Measurements from ENCODE around the gene CRYBB1.

Gene CRYBB1

DNA sequence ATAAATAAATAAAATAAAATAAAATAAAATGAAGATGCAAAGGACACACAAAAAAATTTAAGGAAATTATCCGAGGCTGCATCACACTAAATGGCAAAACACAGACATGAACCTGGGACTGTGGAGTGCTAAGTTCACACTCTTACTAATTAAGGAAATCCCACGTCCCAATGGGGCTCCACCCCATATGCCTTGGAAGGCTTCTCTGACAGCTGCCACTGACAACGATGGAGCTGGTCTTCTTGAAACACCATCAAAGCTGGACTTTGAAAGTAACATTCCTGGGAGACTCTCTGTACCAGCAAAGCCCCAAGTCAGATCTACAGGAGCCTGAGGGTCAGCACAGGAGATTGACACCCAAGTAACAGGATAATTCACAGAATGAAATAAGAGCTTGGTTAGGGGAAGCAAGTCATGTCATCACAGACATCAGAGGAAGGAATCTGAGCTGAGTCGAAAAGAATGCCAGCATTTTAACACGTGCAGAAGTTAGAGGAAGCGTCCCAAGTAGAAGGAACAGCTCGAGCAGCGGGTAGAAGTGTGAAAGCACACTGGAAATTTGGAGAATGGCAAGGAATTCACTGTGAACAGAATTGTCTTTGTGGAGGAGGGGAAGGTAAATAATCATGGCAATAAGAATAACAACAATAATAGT is 41.7 kb downstream of the CRYBB1 start:
- no peak overlapping the region for H2BK12ac ChIP-seq (ENCODE audit: low read length)
- H4K91ac ChIP-seq (ENCODE audit: low read depth, low read length): no peak overlapping the region
- H3K9me3 ChIP-seq (ENCODE audit: insufficient read depth, low read depth, low read length): no peaks in the 10 kb centered on the region
- no peak overlapping the region for H3K27ac ChIP-seq (ENCODE audit: low read depth, low read length)
- H4K12ac ChIP-seq (ENCODE audit: low read depth, low read length): no peak overlapping the region
- H2BK5ac ChIP-seq (ENCODE audit: low read depth, low read length, poor library complexity): no peak overlapping the region
- no peaks in the 10 kb centered on the region for H3K79me2 ChIP-seq (ENCODE audit: control insufficient read depth, insufficient read depth, low read length, poor library complexity)
- peaks cover 0 to 2% of the 10 kb centered on the region in 2 experiments for H3K4me1 ChIP-seq (ENCODE audit: control insufficient read depth in 1 of 2, insufficient read depth in 2 of 2, low read length in 2 of 2)
- no peak overlapping the region for H3K14ac ChIP-seq (ENCODE audit: low read length)
- no CpG with 5 or more reads among the region's 8 CpGs for WGBS (ENCODE audit: extremely low coverage, insufficient coverage, insufficient read length)
- H4K8ac ChIP-seq (ENCODE audit: low read depth, low read length): no peak overlapping the region
- H3K18ac ChIP-seq (ENCODE audit: low read length): no peak overlapping the region
- no peak overlapping the region for H3K4me2 ChIP-seq (ENCODE audit: low read length)
- no peak overlapping the region for H2AK5ac ChIP-seq (ENCODE audit: low read length)
- peaks cover 0 to 4% of the 10 kb centered on the region in 2 experiments for H3K36me3 ChIP-seq (ENCODE audit: control insufficient read depth in 1 of 2, insufficient read depth in 2 of 2, low read length in 2 of 2)
- no peak overlapping the region for H3K4ac ChIP-seq (ENCODE audit: low read depth, low read length)
- H3K23ac ChIP-seq (ENCODE audit: low read length): no peak overlapping the region
- H3K27me3 ChIP-seq (ENCODE audit: insufficient read depth, low read length): no peaks in the 10 kb centered on the region
- no peak overlapping the region for H2BK120ac ChIP-seq (ENCODE audit: insufficient read depth, low read length, poor library complexity)
- no peak overlapping the region for H3K4me3 ChIP-seq (ENCODE audit: low read depth, low read length)
- H3K9ac ChIP-seq (ENCODE audit: low read length): no peak overlapping the region
- no peak overlapping the region for H2AFZ ChIP-seq (ENCODE audit: insufficient read depth, low read length, poor library complexity)
- H3K79me1 ChIP-seq (ENCODE audit: low read length): no peaks in the 10 kb centered on the region
- DNase-seq: peak; percentile 42 to 66

DNA sequence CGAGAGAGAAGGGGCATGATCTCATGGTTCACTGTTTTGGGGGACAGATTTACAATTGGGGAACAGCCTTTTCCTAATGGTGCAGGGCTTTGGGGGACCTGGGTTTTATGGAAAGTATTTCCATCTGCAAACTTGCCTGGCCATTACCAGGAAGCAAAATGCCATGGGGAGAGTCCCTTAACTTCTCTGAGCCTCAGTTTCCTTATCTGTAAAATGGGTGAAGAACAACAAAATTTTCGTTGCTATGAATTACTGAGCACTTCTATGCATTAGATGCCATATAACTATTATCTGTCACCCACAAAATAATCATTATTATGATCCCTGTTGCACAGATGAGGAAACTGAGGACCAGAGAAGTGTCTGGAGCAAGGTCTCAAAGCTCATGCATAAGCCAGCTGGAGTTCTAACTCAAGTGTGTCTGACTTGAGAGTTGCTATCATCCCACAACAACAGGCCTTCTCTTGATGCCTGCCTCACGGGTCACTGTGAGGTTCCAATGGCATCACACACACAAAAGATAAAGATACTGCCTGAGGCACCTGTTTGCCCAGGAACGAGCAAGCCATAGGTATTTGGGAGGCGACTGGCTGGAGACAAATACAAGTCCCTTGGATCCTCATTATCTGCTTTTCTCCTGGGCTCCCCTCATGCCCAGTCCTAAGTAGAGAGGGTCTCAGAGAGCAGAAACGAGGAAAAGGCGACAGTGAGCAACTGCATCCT is 43.7 kb downstream of the CRYBB1 start:
- Histone ChIP-seq H3K4me2 (ENCODE audit: low read length) (no peak overlapping the region), H3K27ac (ENCODE audit: low read depth, low read length) (no peak overlapping the region), H2BK120ac (ENCODE audit: insufficient read depth, low read length, poor library complexity) (no peak overlapping the region), H4K12ac (ENCODE audit: low read depth, low read length) (no peak overlapping the region), H3K79me1 (ENCODE audit: low read length) (peaks cover 4% of the 10 kb centered on the region), H3K4ac (ENCODE audit: low read depth, low read length) (no peak overlapping the region), H2BK12ac (ENCODE audit: low read length) (no peak overlapping the region), H2BK5ac (ENCODE audit: low read depth, low read length, poor library complexity) (no peak overlapping the region), H3K4me3 (ENCODE audit: low read depth, low read length) (no peak overlapping the region), H3K18ac (ENCODE audit: low read length) (no peak overlapping the region), H3K9me3 (ENCODE audit: insufficient read depth, low read depth, low read length) (no peaks in the 10 kb centered on the region), H4K8ac (ENCODE audit: low read depth, low read length) (no peak overlapping the region), H2AK5ac (ENCODE audit: low read length) (no peak overlapping the region), H3K27me3 (ENCODE audit: insufficient read depth, low read length) (no peaks in the 10 kb centered on the region), H3K9ac (ENCODE audit: low read length) (no peak overlapping the region), H3K79me2 (ENCODE audit: control insufficient read depth, insufficient read depth, low read length, poor library complexity) (no peaks in the 10 kb centered on the region), H2AFZ (ENCODE audit: insufficient read depth, low read length, poor library complexity) (no peak overlapping the region), H3K4me1 (ENCODE audit: control insufficient read depth in 1 of 2, insufficient read depth in 2 of 2, low read length in 2 of 2) (peaks cover 0 to 2% of the 10 kb centered on the region in 2 experiments), H4K91ac (ENCODE audit: low read depth, low read length) (no peak overlapping the region), H3K14ac (ENCODE audit: low read length) (no peak overlapping the region), H3K36me3 (ENCODE audit: control insufficient read depth in 1 of 2, insufficient read depth in 2 of 2, low read length in 2 of 2) (peaks cover 0 to 3% of the 10 kb centered on the region in 2 experiments), H3K23ac (ENCODE audit: low read length) (no peak overlapping the region)
- peak in 1 of 2 donors; percentile 61 for DNase-seq
- WGBS (ENCODE audit: extremely low coverage, insufficient coverage, insufficient read length): no CpG with 5 or more reads among the region's 7 CpGs

DNA sequence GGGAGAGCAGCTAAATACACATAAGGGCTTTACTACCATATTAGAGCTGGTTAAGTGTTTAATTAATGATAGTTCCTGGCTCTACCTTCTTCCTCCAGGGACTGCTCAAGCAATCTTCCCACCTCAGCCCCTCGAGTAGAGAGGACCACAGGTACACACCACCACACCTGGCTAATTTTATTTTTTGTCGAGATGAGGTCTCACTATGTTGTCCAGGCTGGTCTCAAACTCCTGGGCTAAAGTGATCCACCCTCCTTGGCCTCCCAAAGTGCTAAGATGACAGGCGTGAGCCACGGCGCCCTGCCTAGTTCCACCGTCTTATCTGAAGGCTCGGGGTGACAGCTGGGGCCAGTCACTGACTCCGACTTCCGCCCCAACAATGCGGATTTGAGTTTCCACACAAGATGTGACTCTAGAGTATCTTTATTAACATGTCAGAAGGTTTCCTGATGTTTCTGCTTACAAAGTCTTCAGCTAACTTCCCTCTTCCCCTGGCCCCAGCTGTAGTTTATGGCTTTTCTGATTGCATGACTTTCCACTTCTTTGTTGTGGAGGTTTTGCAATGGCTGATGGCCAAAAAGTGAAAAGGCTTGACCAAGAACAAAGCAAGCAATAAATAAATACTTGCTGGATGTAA is 44.7 kb downstream of the CRYBB1 start:
- Histone ChIP-seq H3K9me3 (ENCODE audit: insufficient read depth, low read depth, low read length) (no peaks in the 10 kb centered on the region), H3K27ac (ENCODE audit: low read depth, low read length) (no peak overlapping the region), H4K8ac (ENCODE audit: low read depth, low read length) (no peak overlapping the region), H2AFZ (ENCODE audit: insufficient read depth, low read length, poor library complexity) (no peak overlapping the region), H4K91ac (ENCODE audit: low read depth, low read length) (no peak overlapping the region), H3K79me1 (ENCODE audit: low read length) (peaks cover 12% of the 10 kb centered on the region), H3K36me3 (ENCODE audit: control insufficient read depth in 1 of 2, insufficient read depth in 2 of 2, low read length in 2 of 2) (peaks cover 0 to 1% of the 10 kb centered on the region in 2 experiments), H3K4me2 (ENCODE audit: low read length) (no peak overlapping the region), H3K27me3 (ENCODE audit: insufficient read depth, low read length) (no peaks in the 10 kb centered on the region), H3K4me3 (ENCODE audit: low read depth, low read length) (no peak overlapping the region), H3K4ac (ENCODE audit: low read depth, low read length) (no peak overlapping the region), H3K14ac (ENCODE audit: low read length) (no peak overlapping the region), H3K18ac (ENCODE audit: low read length) (no peak overlapping the region), H2BK120ac (ENCODE audit: insufficient read depth, low read length, poor library complexity) (no peak overlapping the region), H3K79me2 (ENCODE audit: control insufficient read depth, insufficient read depth, low read length, poor library complexity) (no peaks in the 10 kb centered on the region), H2BK12ac (ENCODE audit: low read length) (no peak overlapping the region), H3K23ac (ENCODE audit: low read length) (no peak overlapping the region), H2AK5ac (ENCODE audit: low read length) (no peak overlapping the region), H4K12ac (ENCODE audit: low read depth, low read length) (no peak overlapping the region), H2BK5ac (ENCODE audit: low read depth, low read length, poor library complexity) (no peak overlapping the region), H3K4me1 (ENCODE audit: control insufficient read depth in 1 of 2, insufficient read depth in 2 of 2, low read length in 2 of 2) (peaks cover 2 to 4% of the 10 kb centered on the region in 2 experiments), H3K9ac (ENCODE audit: low read length) (no peak overlapping the region)
- no CpG with 5 or more reads among the region's 10 CpGs for WGBS (ENCODE audit: extremely low coverage, insufficient coverage, insufficient read length)
- DNase-seq: peak in 1 of 2 donors; percentile 12

DNA sequence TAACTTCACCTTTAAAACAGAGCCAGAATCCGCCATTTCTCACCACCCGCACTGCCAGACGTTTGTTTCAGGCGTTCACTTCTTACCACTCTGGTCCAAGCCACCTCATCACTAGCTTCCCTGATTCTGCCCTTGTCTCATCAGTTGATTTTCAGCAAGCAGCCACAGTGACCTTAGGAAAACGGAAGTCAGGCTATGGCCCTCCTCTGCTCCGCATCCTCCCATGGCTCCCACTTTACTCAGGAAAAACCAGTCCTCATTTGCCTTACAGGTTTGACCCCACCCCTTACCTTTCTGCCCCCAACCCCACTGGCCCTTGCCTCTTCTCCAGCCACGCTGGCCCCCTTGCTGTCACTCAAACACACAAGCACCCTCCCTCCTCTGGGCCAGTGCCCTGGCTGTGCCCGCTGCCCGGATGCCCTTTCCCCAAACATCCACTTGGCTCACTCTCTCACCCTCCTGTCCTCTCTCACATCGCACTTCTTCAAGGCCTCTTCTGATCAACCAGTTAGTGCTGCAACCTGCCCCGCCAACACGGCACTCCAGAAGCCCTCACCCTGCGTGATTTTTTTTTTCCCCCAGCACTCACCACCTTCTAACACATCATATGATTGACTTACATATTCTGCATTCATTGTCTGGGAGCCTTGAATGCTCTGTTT is 46.8 kb downstream of the CRYBB1 start:
- Histone ChIP-seq H3K4me3 (ENCODE audit: low read depth, low read length) (no peak overlapping the region), H3K27me3 (ENCODE audit: insufficient read depth, low read length) (no peaks in the 10 kb centered on the region), H3K36me3 (ENCODE audit: control insufficient read depth in 1 of 2, insufficient read depth in 2 of 2, low read length in 2 of 2) (no peaks in the 10 kb centered on the region), H3K79me2 (ENCODE audit: control insufficient read depth, insufficient read depth, low read length, poor library complexity) (no peaks in the 10 kb centered on the region), H2AK5ac (ENCODE audit: low read length) (no peak overlapping the region), H3K79me1 (ENCODE audit: low read length) (peaks cover 22% of the 10 kb centered on the region), H2BK120ac (ENCODE audit: insufficient read depth, low read length, poor library complexity) (no peak overlapping the region), H2BK12ac (ENCODE audit: low read length) (no peak overlapping the region), H3K4me1 (ENCODE audit: control insufficient read depth in 1 of 2, insufficient read depth in 2 of 2, low read length in 2 of 2) (peaks cover 8 to 12% of the 10 kb centered on the region in 2 experiments), H3K23ac (ENCODE audit: low read length) (no peak overlapping the region), H3K9me3 (ENCODE audit: insufficient read depth, low read depth, low read length) (no peaks in the 10 kb centered on the region), H2AFZ (ENCODE audit: insufficient read depth, low read length, poor library complexity) (no peak overlapping the region), H3K27ac (ENCODE audit: low read depth, low read length) (no peak overlapping the region), H3K4ac (ENCODE audit: low read depth, low read length) (no peak overlapping the region), H3K4me2 (ENCODE audit: low read length) (no peak overlapping the region), H3K18ac (ENCODE audit: low read length) (peak overlapping the region; percentile 7), H4K91ac (ENCODE audit: low read depth, low read length) (no peak overlapping the region), H4K12ac (ENCODE audit: low read depth, low read length) (no peak overlapping the region), H3K9ac (ENCODE audit: low read length) (no peak overlapping the region), H4K8ac (ENCODE audit: low read depth, low read length) (no peak overlapping the region), H3K14ac (ENCODE audit: low read length) (no peak overlapping the region), H2BK5ac (ENCODE audit: low read depth, low read length, poor library complexity) (no peak overlapping the region)
- WGBS (ENCODE audit: extremely low coverage, insufficient coverage, insufficient read length): no CpG with 5 or more reads among the region's 13 CpGs
- no peak for DNase-seq
